ENCODE measurements around the gene VENTX.

Gene VENTX

DNA sequence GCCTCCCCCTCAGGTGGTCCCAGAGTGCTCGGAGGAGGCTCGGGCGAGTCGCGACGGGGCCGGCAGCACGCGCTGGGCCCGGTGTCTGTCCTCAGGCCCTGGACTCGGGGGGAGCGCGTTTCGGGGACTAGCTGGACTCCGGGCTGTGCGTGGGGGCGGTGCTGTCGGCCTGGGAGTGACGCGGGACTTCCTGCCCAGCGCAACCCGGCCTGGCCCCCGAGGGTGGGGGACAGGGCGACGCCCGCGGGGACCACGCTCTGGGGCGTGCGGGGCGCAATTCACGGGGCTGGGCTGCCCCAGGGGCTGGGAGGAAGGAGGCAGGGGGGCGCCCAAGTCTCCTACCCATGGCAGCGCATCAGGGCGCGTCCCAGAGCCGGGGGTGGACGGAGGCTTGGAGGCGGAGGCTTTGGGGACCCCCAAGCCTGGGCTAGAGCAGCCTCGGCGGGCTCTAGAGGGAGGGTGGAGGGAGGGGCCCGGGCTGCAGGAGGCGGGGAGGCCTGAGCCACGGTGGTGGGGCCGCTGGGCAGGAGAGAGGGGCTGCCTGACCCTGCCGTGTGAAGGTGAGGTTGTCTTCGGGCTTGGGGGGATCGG is 2.3 kb upstream of the VENTX start:
- DNase-seq (ENCODE audit: low spot score) (no peak), FAIRE-seq (no peak)

DNA sequence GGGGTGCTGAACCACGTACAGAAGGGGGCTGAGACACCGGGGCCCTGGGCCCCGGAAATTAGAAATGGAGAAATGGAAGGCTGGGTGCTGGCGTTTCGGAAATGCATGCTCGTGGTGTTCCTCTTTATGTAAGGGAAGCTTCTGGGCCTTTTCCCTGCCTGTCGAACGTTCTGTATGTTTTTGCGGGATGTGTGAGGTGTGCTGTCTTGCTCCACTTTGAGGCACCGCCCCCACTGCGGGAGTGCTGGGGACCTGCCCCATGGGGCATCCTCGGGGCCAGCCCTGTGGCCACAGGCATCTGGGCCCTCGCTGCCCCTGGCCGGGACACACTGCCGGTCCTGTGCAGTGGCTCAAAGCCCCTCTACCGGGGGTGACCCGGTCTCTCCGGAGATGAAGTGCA is 1.7 kb upstream of the VENTX start:
- FAIRE-seq, result no peak
- no peak for DNase-seq (ENCODE audit: low spot score)

DNA sequence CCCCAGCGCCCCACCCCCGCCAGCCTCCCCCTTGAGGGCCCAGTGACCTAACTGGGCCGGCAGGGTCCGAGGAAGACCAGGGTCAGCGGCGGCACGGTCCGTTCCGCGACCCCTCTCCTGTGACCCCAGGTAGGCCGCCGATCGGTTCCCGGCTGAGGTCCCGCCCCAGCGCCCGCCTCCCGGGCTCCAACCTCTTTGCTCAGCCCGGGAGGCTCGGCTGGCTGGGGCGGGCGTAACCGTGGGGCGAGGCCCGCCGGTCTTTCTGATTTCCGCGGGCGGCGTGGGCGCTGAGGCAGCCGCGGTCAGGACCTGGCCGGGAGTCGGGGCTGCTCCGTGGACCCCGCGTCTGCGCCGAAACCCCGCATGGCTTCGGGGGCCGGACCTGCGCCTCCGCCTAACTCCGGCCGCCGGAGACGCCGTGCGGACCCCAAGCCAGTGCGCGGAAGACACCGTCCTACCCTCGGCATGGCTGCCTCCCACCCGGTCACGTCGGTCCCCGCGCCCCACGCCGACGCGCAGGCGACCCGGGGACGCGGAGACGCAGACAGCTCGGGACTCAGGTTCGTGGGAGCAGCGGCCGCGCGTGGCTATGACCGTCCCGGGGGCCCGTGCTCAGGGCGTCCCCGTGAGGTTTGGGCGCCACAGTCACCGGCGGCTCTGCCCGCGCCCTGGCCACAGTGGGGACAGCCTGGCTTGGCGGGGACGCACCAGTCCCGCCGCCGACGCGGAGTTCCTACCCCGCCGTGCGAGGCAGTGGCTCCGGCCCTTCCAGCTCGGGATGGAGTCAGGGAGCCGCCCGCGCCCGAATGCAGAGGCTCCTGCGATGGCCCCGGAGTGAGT is 1.0 kb upstream of the VENTX start:
- no peak for FAIRE-seq
- no peak for DNase-seq (ENCODE audit: low spot score)

DNA sequence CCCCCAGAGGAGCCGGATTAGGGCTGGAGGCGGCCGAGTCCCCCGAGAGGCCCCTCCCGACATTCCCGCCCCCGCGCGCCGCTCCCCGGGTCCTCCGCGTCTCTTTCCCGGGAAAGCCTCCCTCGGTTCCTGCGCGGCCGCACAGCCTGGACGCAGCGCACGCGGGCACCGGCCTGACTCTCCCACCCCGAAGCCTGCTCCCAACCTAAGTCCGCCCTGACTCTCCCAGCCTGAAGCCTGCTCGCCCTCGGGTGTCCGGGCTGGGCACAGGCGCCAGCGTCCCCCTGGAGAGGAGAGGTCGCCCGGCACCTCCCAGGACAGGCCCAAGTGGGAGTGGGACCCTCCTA is 441 bp upstream of the VENTX start:
- FAIRE-seq, result no peak
- DNase-seq (ENCODE audit: low spot score), result no peak

DNA sequence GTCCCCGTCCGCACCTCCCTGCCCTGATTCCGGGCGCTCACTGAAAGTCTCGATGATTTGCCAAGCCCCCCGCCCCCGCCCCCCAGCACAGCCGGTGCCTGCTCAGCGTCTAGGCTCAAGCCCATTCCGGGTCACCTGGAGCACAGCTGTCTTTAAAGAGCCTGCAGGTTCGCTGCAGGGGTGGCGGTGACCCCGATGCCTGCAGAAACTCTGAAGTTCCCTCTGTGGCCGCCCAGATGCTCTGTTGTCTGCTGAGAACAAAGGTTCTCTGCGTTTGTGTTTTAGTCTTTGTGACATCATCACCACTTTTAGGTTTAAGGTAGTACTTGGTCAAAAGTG is 780 bp downstream of the VENTX start:
- FAIRE-seq (no peak), DNase-seq (ENCODE audit: low spot score) (no peak)

DNA sequence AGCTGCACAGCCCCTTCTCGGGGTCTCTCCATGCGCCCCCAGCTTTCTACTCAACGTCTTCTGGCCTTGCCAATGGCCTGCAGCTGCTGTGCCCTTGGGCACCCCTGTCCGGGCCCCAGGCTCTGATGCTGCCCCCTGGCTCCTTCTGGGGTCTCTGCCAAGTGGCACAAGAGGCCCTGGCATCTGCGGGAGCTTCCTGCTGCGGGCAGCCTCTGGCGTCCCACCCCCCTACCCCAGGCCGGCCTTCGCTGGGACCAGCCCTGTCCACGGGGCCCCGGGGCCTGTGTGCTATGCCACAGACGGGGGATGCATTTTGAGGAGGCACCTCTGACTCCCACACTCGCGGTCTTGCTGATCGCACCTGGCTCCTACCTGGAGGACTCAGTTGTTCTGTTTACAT is 2.3 kb downstream of the VENTX start:
- no peak for DNase-seq (ENCODE audit: low spot score)
- FAIRE-seq, result no peak

DNA sequence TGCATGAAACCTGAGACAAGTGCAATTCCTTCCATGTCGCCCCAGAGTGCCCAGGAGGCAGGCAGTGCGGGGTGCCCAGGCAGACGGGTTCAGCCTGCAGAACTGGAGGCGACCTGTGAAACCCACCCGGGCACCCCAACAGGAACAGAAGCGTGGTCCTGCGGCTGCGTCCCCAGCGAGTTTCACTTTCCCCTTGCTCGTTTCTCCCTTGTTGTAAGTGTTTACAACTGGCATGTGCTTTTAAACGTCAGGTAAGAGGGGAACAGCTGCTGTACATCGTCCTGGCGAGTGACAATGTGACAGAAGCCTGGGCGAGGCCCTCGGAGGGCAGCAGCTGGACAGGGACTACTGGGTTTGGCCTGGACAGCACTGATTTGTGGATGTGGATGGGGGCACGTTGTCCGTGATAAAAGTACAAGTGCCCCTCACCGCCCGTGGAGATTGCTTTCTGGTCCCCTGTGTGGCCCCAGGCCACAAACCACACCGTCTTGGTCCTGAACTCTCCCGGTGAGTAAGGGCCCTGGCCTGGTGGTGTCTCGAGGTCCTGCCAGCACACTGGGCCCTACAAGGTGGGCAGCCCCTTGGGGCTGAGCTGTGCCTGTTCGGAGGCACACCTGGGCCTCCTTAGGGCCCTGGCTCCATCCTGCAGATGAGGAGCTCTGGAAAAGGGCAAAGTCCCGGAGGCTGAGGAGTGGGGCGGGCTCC is 4.0 kb downstream of the VENTX start:
- FAIRE-seq (no peak), DNase-seq (ENCODE audit: low spot score) (no peak)

DNA sequence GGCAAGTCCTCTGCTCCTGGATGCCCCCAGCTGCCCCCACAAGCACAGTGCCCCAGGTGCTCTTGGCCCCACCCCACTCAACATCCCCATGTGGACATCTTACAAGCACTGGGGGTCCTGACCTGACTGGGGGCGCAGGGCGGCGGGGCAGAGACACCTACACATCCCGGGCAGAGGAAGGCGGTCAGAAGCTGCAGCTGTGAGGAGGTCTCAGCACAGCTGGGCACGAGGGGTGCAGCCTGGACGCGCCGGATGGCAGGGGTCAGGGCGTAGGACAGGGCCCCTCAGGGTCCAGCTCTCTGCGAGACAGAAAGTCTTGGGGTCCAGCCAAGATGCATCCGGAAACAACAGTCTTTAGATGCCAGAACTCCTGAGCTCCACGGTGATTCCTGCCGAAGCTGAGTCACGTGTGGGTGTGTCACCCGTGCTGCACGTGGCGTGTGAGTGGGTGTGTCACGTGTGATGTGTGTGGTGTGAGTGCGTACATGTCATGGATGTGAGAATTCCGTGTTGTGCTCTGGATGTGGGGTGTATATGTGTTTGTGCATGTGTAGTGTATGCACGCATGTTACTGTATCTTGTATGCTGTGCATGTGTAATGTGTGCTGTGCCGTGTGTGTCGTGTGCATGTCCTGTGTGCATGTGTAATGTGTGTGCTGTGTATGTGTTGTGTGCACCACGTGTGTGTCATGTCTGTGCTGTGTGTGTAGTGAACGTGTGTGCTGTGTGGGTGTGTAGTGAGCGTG is 5.1 kb downstream of the VENTX start:
- FAIRE-seq, result no peak

DNA sequence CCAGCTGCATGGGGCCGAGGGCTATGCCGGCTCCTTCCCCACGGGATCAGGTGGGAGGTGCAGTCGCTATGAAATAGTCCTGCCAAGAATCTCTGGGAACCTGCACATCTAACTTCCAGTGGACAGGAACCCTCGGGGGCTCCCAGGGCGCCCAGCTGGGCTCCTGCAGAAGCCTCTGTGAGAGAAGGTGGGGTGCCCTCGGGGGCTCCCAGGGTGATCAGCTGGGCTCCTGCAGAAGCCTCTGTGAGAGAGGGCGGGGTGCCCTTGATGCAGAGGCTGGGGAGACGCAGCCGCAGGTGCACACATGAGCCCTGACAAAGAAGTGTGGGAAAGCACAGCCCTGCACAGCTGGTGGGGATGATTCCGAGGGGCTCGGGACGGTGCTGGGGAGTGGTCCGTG is 5.9 kb downstream of the VENTX start:
- no peak for FAIRE-seq
- no peak for DNase-seq (ENCODE audit: low spot score)

More for the DNA sequence above, 5.1 kb downstream of the VENTX start:
- no peak for DNase-seq (ENCODE audit: low spot score)

DNA sequence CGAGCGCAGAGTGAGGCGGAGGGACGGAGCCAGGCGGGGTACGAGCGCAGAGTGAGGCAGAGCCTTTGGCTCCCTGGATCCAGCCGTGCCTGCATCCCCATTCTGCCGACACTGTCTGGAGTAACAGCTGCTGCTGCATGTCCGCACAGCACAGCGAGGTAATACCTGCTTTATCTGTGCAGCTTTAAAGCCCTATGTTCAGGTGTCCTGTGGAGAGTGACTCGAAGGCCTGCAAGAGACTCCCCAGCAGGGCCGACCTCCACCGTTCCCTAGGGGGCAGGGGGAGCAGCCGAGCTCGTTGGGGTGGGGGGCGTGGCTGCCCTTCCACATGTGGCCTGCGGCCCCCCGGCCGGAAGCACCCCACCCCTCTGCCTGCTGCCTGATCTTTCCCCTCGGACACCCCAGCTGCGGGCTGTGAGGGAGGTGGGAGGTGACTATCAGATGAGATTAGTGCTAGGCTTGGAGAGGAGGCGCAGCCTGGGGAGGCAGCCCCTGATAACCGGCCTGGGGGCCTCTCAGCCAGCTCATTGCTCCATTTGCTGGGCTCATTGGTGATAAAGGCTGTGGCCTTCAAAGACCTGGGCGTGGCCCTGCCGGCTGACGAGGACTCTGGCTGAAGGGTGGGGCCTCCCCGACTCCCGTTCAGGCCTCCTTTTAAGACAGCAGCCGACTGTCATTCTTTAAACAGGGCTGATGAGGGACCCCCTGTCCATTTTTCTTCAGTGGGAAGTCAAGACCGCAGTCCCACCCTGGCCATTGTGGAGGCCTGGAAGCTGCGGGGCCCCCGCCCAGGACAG is 8.0 kb downstream of the VENTX start:
- DNase-seq (ENCODE audit: low spot score) (no peak), FAIRE-seq (no peak)

DNA sequence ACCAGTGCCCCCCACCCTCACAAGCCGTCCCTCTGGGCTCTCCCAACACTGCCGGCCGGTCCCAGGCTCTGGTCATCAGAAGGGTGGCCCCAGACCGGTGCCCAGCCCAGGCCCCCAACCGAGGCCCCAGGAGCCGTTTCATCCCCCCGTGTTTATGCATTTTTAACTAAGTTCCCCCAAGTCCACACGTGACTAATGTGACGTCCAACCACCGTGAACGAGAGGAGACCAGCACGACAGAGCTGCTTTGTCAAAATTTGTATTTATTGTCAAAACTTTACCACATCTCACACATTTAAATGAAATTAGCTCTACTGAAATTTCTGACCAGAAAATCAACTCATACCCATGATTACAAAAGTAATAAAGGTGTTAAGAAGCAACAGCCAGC is 8.6 kb downstream of the VENTX start:
- no peak for FAIRE-seq
- DNase-seq (ENCODE audit: low spot score), result no peak

DNA sequence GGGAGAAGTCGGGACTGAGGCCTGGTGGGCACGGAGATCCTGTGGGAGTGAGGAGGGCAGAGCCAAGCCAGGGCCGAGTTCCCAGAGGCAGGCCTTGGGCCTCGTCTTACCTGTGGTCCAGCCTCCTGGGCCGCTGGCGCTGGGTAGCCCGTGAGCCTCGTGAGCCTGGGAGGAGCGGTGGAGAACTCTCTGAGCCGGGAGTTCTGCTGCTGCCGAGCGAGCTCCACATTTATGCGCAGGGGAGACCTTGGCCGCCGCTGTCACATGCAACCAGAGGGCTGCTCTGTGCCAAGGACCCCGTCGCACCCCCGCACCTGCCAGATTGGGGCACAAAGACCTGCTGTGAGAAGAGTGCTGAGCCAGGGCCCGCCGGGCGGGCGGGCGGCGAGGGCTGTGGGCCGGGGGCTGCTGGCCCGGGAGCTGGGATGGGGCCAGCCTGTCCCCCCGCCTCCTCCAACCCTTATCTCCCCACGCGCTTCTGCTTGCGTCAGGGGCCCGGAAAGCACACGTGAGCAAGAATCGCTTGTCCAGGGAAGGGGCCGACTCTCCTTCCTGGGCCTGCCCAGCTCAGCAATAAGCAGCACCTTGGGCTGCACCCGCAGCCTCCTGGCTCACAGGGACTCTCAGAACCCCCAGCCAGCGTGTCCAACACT is 10.2 kb downstream of the VENTX start:
- DNase-seq (ENCODE audit: low spot score) (no peak), FAIRE-seq (no peak)

DNA sequence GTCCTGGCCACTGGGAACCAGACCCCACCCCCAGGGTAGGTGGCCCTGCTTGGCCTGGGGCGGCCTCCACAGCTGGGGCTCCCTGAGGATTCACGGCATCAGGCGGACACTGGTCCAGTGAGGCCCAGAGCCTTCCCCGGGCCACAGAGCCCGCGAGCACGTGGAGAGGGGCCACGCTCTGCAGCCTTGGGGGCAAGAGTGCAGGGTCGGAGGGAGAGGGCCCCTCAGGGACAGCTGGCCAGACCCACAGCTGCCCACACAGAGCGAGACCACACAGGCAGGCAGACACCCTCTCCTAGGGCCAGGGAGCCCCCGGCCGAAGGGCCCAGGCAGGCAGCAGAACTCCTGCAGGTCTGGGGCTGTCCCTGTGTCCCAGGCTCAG is 10.7 kb downstream of the VENTX start:
- no peak for FAIRE-seq
- no peak for DNase-seq (ENCODE audit: low spot score)

DNA sequence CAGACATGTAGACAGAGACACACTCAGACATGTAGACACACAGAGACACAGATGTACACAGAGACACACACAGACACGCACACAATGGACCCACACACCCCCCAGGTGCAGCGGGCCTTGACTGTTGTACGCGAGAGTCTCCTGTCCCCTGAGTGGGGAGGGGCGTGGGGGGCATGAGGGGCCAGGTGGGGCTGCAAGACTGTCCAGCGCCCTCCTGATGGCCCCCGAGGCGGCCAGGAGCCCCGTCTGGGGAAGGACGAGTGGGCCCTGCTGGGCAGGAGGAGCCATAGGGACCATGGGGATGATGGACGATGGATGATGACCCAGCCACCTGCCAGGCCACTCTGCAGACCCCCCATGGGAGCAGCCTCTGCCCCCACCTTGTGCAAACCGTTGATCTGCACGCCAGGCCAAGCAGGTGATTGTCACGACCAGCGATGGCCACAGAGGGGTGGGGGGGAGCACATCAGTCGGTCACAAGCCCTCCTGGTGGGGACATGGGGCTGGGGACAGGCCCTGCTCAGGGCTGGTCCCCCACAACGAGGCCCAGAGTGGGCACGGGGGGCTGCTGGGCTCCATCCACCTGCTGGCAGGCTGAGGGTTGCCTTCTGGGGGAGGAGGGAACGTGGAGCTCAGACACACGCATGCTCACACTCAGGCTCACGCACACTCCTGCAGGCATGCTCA is 11.6 kb downstream of the VENTX start:
- no peak for DNase-seq (ENCODE audit: low spot score)
- FAIRE-seq, result no peak

DNA sequence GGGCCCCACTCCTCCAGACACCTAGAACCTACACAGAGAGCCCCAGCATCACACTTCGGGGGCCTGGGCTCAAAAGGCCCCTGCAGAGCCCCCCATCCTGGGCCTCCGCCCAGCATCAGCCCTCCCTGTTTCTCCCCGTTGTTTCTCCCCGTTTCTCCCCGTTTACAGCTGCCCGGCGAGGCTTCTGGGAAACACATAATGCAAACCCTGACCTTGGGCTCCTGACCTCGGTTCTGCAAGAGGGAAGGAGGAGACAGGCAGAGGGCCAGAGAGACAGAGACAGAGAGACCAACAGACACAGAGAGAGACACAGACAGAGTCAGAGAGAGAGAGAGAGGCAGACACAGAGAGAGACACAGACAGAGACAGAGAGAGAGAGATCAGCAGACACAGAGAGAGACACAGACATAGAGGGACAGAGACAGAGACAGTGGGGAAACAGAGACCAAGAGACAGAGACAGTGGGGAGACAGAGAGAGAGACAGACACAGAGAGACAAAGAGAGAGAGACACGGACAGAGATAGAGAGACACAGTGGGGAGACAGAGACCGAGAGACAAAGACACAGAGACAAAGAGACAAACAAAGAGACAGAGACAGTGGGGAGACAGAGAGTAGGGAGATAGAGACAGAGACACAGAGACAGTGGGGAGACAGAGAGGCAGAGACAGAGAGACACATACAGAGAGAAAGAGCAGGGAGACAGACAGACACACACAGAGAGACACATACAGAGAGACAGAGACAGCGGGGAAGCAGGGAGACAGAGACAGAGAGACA is 12.5 kb downstream of the VENTX start:
- FAIRE-seq (no peak), DNase-seq (ENCODE audit: low spot score) (no peak)

DNA sequence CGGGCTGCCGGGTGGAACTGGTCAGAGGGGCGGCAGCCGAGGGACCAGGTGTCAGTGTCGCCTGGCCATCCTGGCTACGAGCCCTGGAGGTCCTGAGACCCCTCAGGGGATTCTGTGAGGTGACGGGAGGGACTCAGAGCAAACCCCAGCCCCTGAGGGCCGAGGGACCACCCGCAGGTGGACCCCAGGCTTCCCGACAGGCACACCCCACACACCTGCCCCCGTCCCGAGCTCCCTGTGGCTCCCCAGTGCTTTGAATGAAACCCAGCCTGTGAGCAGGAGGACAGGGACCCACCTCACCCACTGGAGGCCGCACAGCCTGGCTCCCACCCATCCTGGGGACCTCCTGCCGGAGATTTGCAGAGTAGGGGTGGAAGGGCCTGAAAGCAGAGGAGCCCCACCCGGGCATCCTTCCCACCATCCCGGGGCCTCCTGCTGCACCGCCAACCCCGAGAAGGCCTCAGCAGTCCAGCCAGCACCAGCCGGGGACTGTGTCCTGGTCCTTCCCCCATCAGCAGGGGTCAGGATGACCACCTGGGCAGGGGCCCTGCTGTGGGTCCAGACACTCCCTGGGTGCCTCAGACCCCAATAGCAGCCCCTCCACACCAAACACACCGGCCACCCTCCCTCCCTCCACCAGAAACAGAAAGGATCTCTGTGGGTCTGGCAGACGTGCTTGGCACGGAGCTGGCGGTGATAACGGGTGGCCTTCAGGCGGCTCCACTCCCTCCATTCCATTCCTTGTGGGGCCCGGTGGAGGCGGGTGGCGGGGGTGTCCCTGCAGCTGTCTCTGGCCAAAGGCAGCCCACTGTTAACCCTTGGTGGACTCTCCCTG is 13.9 kb downstream of the VENTX start:
- DNase-seq (ENCODE audit: low spot score) (no peak), FAIRE-seq (no peak)

DNA sequence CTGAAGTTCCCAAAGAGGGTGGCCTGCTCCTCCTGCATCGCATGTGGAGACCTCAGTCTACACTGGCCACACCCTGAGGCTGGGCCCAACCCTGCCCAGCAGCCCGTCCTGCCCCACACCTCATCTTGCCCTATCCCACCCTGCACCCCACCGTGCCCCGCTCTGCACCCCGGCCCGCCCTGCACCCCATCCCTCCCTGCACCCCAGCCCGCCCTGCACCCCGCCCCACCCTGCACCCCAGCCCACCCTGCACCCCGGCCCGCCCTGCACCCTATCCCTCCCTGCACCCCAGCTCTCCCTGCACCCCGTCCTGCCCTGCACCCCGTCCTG is 14.5 kb downstream of the VENTX start:
- DNase-seq (ENCODE audit: low spot score), result no peak

DNA sequence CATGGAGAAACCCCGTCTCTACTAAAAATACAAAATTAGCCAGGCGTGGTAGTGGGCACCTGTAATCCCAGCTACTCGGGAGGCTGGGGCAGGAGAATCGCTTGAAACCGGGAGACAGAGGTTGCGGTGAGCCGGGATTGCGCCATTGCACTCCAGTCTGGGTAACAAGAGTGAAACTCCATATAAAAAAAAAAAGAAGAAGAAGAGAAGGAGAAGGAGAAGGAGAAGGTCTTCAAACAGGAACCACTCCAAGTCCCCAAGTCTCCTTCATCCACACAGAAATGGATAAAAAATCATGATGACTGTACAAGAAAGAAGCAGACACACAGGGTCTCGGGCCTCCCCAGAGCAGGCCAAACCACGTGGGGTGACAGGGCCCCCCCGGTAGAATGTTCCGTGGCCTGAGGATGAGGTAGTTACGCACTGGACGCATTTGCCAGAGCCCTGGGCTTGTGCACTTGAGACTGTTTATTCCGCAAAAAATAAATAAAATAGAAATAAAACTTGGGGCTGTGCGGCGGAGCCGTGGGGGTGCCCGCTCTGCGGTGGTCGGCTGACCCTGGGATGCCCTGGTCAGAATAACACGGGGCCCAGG is 15.8 kb downstream of the VENTX start:
- FAIRE-seq (no peak), DNase-seq (ENCODE audit: low spot score) (no peak)

More for the DNA sequence above, 14.5 kb downstream of the VENTX start:
- no peak for FAIRE-seq

Data from RCC 7860 (cell line).